Tibial nerve (tissue), 4 donors: ENCODE results near the gene CEP85. TPM values are rescaled to one million over a fixed set of nuclear protein-coding genes. Genes with fewer than 3 reads are reported as not detected.

Experiments
- DNase-seq, 2 donors: peaks; one replicate each; pipeline ENCODE4 v3.0.0-alpha.2; 2019; ENCODE audit warnings: low spot score in 2 of 2
- H3K27ac ChIP-seq, 4 donors: fragments of 200-600 bp; sonication (generic) in 3 of 4; one replicate each; pipeline ENCODE4 v1.5.1; 2017 to 2019; ENCODE audit warnings: mild to moderate bottlenecking in 1 of 4
- H3K27me3 ChIP-seq, 2 donors: fragments of 200-600 bp; sonication (generic) in 1 of 2; one replicate each; pipeline versions ENCODE4 v1.5.1 to v1.6.0; 2017 to 2019
- H3K36me3 ChIP-seq, 3 donors: fragments of 200-600 bp; sonication (generic); one replicate each; pipeline ENCODE4 v1.5.1; 2018 to 2019
- H3K4me1 ChIP-seq, 4 donors: fragments of 200-600 bp; sonication (generic) in 3 of 4; one replicate each; pipeline ENCODE4 v1.5.1; 2017 to 2019
- H3K4me3 ChIP-seq, 4 donors: fragments of 200-600 bp; sonication (generic) in 3 of 4; one replicate each; pipeline ENCODE4 v1.5.1; 2017 to 2019; ENCODE audit warnings: mild to moderate bottlenecking in 1 of 4, moderate library complexity in 1 of 4
- H3K9me3 ChIP-seq, 4 donors: fragments of 200-600 bp; sonication (generic) in 3 of 4; one replicate each; pipeline ENCODE4 v1.5.1; 2017 to 2019
- CTCF ChIP-seq, 5 experiments: fragments of 200-600 bp in 3 of 5; fragments of 450-650 bp in 2 of 5; sonication (generic) in 3 of 5; IDR thresholded peaks; one replicate each; pipeline ENCODE4 v1.5.1; 2016 to 2019; ENCODE audit warnings: antibody characterized with exemption in 5 of 5, mild to moderate bottlenecking in 3 of 5, moderate library complexity in 2 of 5
- EP300 ChIP-seq, 2 donors: sonication (generic); formaldehyde crosslinking; IDR thresholded peaks; one replicate each; pipeline ENCODE4 v1.6.1; 2017; ENCODE audit warnings: antibody characterized with exemption in 2 of 2, mild to moderate bottlenecking in 1 of 2
- POLR2A ChIP-seq, 2 donors: fragments of 450-650 bp; IDR thresholded peaks; one replicate each; pipeline ENCODE4 v1.6.1; 2017; ENCODE audit warnings: antibody characterized with exemption in 2 of 2, mild to moderate bottlenecking in 2 of 2, moderate library complexity in 2 of 2
- WGBS, 2 donors: methylation state at CpG; one replicate each; pipeline ENCODE4 v1.1.5; 2018; 5-methylcytosine and 5-hydroxymethylcytosine counted together
- total RNA-seq, 4 donors: library from RNA; depleted of rRNA; stranded (reverse); fragments of >200 nt; gene quantifications; one replicate each; pipeline ENCODE4 v1.1.0, GENCODE V29; 2016

The CEP85 gene
- total RNA-seq, 4 donors from 2014 or later, result 14.9 to 23.7 (median 20.0) TPM

- Histone ChIP-seq H3K36me3 (peaks cover 0 to 40% (median 0%) of the 10 kb centered on the region in 3 donors), H3K27me3 (no peaks in the 10 kb centered on the region), H3K27ac (no peak overlapping the region), H3K4me3 (no peak overlapping the region), H3K9me3 (no peaks in the 10 kb centered on the region), H3K4me1 (peaks cover 0 to 21% (median 6%) of the 10 kb centered on the region in 4 donors)
- WGBS, 2 donors, result 89% methylated on average over 22 of the region's 22 CpGs
- TF ChIP-seq CTCF (IDR thresholded peaks at IDR 0.05), result no peak
- no peak for TF ChIP-seq EP300 (IDR thresholded peaks at IDR 0.05)
- TF ChIP-seq POLR2A (IDR thresholded peaks at IDR 0.05), result no peak
- no peak for DNase-seq
Observed at GRCh38 chr1:26295194-26296138, 61.5 kb downstream of the CEP85 start.

- DNase-seq, result no peak
- Histone ChIP-seq H3K27ac (no peak overlapping the region), H3K36me3 (peaks cover 0 to 49% (median 0%) of the 10 kb centered on the region in 3 donors), H3K4me3 (no peak overlapping the region), H3K9me3 (no peaks in the 10 kb centered on the region), H3K27me3 (no peaks in the 10 kb centered on the region), H3K4me1 (peaks cover 0 to 11% (median 0%) of the 10 kb centered on the region in 4 donors)
- TF ChIP-seq POLR2A (IDR thresholded peaks at IDR 0.05) (no peak), EP300 (IDR thresholded peaks at IDR 0.05) (no peak), CTCF (IDR thresholded peaks at IDR 0.05) (no peak)
- WGBS, 2 donors, result 82 to 85% methylated on average over 15 to 16 of the region's 16 CpGs
Observed at GRCh38 chr1:26296340-26297056, 62.5 kb downstream of the CEP85 start.

- Histone ChIP-seq H3K36me3 (peaks cover 0 to 50% (median 0%) of the 10 kb centered on the region in 3 donors), H3K9me3 (no peaks in the 10 kb centered on the region), H3K4me3 (no peak overlapping the region), H3K27ac (no peak overlapping the region), H3K27me3 (no peaks in the 10 kb centered on the region), H3K4me1 (peaks cover 0 to 5% (median 0%) of the 10 kb centered on the region in 4 donors)
- TF ChIP-seq POLR2A (IDR thresholded peaks at IDR 0.05) (no peak), EP300 (IDR thresholded peaks at IDR 0.05) (no peak), CTCF (IDR thresholded peaks at IDR 0.05) (no peak)
- DNase-seq, result no peak
- WGBS, 2 donors, result 89 to 90% methylated on average over 8 to 12 of the region's 12 CpGs
Observed at GRCh38 chr1:26297057-26297790, 63.2 kb downstream of the CEP85 start.

- no peaks in the 10 kb centered on the region for H3K9me3 ChIP-seq
- no peak overlapping the region for H3K27ac ChIP-seq
- WGBS, 2 donors, result 64 to 72% methylated on average over 5 to 6 of the region's 6 CpGs
- no peak for DNase-seq
- no peak overlapping the region for H3K4me3 ChIP-seq
- H3K27me3 ChIP-seq, result no peaks in the 10 kb centered on the region
- peaks cover 0 to 50% (median 0%) of the 10 kb centered on the region in 3 donors for H3K36me3 ChIP-seq
- TF ChIP-seq EP300 (IDR thresholded peaks at IDR 0.05) (no peak), POLR2A (IDR thresholded peaks at IDR 0.05) (no peak), CTCF (IDR thresholded peaks at IDR 0.05) (no peak)
- H3K4me1 ChIP-seq, result peaks cover 0 to 4% (median under 1%) of the 10 kb centered on the region in 4 donors
Observed at GRCh38 chr1:26297791-26298124, 63.8 kb downstream of the CEP85 start.
